Prostate gland (tissue), 2 donors: ENCODE data around the gene KCNQ5. TPM values are rescaled to one million over a fixed set of nuclear protein-coding genes. Genes with fewer than 3 reads are reported as not detected.

Experiments used
- DNase-seq: peaks from one replicate; pipeline ENCODE4 v3.0.0-alpha.2; 2019; ENCODE audit warnings: low spot score
- H3K27ac ChIP-seq, 2 donors: fragments of 200-600 bp; sonication (generic); 2 replicates each; pipeline ENCODE4 v1.5.1; 2017 to 2019
- H3K27me3 ChIP-seq: fragments of 200-600 bp; sonication (generic); replicated peaks from 2 replicates; pipeline ENCODE4 v1.5.1; 2019; ENCODE audit not compliant: insufficient read depth
- H3K36me3 ChIP-seq, 2 donors: fragments of 200-600 bp; sonication (generic); 1 replicate in 1 of 2; 2 replicates in 1 of 2; pipeline versions ENCODE4 v1.5.1 to v1.8.1; 2017 to 2019
- H3K4me1 ChIP-seq: fragments of 200-600 bp; sonication (generic); replicated peaks from 2 replicates; pipeline ENCODE4 v1.5.1; 2019
- H3K4me3 ChIP-seq, 2 donors: fragments of 200-600 bp; sonication (generic); 2 replicates each; pipeline ENCODE4 v1.5.1; 2017 to 2019
- H3K9me3 ChIP-seq: fragments of 200-600 bp; sonication (generic); 2 replicates; pipeline ENCODE4 v1.5.1; 2017
- CTCF ChIP-seq, 4 experiments: fragments of 200-600 bp in 2 of 4; fragments of 450-650 bp in 2 of 4; sonication (generic) in 2 of 4; IDR thresholded peaks; 1 replicate in 3 of 4; 2 replicates in 1 of 4; pipeline ENCODE4 v1.5.1; 2016 to 2019; ENCODE audit warnings: antibody characterized with exemption in 4 of 4, mild to moderate bottlenecking in 2 of 4, moderate library complexity in 2 of 4
- POLR2A ChIP-seq: fragments of 450-650 bp; IDR thresholded peaks from one replicate; pipeline ENCODE4 v1.6.1; 2016; ENCODE audit warnings: antibody characterized with exemption, mild to moderate bottlenecking
- POLR2AphosphoS5 ChIP-seq: sonication (generic); formaldehyde crosslinking; IDR thresholded peaks from one replicate; pipeline ENCODE4 v1.6.1; 2017; ENCODE audit warnings: antibody characterized with exemption
- WGBS: methylation state at CpG from one replicate; pipeline ENCODE4 v1.1.5; 2018; 5-methylcytosine and 5-hydroxymethylcytosine counted together
- intact Hi-C: fragments of 100-400 bp; cut with DNase I; formaldehyde crosslinking; loops from one replicate; pipeline ENCODE4 v1.14.2; 2022
- total RNA-seq, 2 donors: library from RNA; depleted of rRNA; stranded (reverse); fragments of >200 nt; gene quantifications; one replicate each; pipeline ENCODE4 v1.1.0, GENCODE V29; 2016

Gene KCNQ5
- total RNA-seq, 2 donors from 2014 or later = 3.6 to 4.1 TPM

- Histone ChIP-seq H3K27me3 (no peaks in the 10 kb centered on the region), H3K36me3 (no peaks in the 10 kb centered on the region), H3K9me3 (no peaks in the 10 kb centered on the region), H3K27ac (no peak overlapping the region), H3K4me3 (no peak overlapping the region), H3K4me1 (no peaks in the 10 kb centered on the region)
- no peak for DNase-seq
- no peak for TF ChIP-seq POLR2A
- TF ChIP-seq POLR2AphosphoS5 = no peak
- TF ChIP-seq CTCF (IDR thresholded peaks at IDR 0.05) = no peak
- WGBS = 18% methylated on average over 1 of the region's 1 CpG
- intact Hi-C loops = no loop called here
Measured at GRCh38 chr6:72820906-72821305, 199.0 kb downstream of the KCNQ5 start.

- Histone ChIP-seq H3K27me3 (no peaks in the 10 kb centered on the region), H3K9me3 (no peaks in the 10 kb centered on the region), H3K4me1 (no peaks in the 10 kb centered on the region), H3K4me3 (no peak overlapping the region), H3K36me3 (no peaks in the 10 kb centered on the region), H3K27ac (no peak overlapping the region)
- no peak for TF ChIP-seq POLR2AphosphoS5
- no peak for TF ChIP-seq CTCF (IDR thresholded peaks at IDR 0.05)
- TF ChIP-seq POLR2A = no peak
- no peak for DNase-seq
- intact Hi-C loops = no loop called here
- WGBS = 87% methylated on average over 1 of the region's 1 CpG
Measured at GRCh38 chr6:72822023-72822422, 200.2 kb downstream of the KCNQ5 start.

GRCh38 chr6:72822691-72823090 lies 200.8 kb downstream of the KCNQ5 start:
- intact Hi-C loops = no loop called here
- Histone ChIP-seq H3K36me3 (no peaks in the 10 kb centered on the region), H3K9me3 (no peaks in the 10 kb centered on the region), H3K4me3 (no peak overlapping the region), H3K27me3 (no peaks in the 10 kb centered on the region), H3K4me1 (no peaks in the 10 kb centered on the region), H3K27ac (no peak overlapping the region)
- DNase-seq = no peak
- TF ChIP-seq POLR2AphosphoS5 = no peak
- TF ChIP-seq POLR2A = no peak
- no peak for TF ChIP-seq CTCF (IDR thresholded peaks at IDR 0.05)
- 92% methylated on average over 1 of the region's 1 CpG for WGBS

- H3K4me3 ChIP-seq = no peak overlapping the region
- intact Hi-C loops = no loop called here
- 64% methylated on average over 2 of the region's 2 CpGs for WGBS
- H3K9me3 ChIP-seq = no peaks in the 10 kb centered on the region
- no peaks in the 10 kb centered on the region for H3K27me3 ChIP-seq
- H3K27ac ChIP-seq = no peak overlapping the region
- TF ChIP-seq POLR2A (no peak), POLR2AphosphoS5 (no peak), CTCF (IDR thresholded peaks at IDR 0.05) (no peak)
- H3K4me1 ChIP-seq = no peaks in the 10 kb centered on the region
- no peak for DNase-seq
- no peaks in the 10 kb centered on the region for H3K36me3 ChIP-seq
Measured at GRCh38 chr6:72824833-72825232, 203.0 kb downstream of the KCNQ5 start.

- Histone ChIP-seq H3K4me3 (no peak overlapping the region), H3K27ac (no peak overlapping the region), H3K9me3 (no peaks in the 10 kb centered on the region), H3K4me1 (no peaks in the 10 kb centered on the region), H3K27me3 (no peaks in the 10 kb centered on the region), H3K36me3 (no peaks in the 10 kb centered on the region)
- intact Hi-C loops = no loop called here
- TF ChIP-seq POLR2AphosphoS5 (no peak), CTCF (IDR thresholded peaks at IDR 0.05) (no peak), POLR2A (no peak)
- no peak for DNase-seq
Measured at GRCh38 chr6:72825315-72825911, 203.5 kb downstream of the KCNQ5 start.
